Right lung (tissue), 10 donors: ENCODE data around the gene KRTAP9-4. TPM values are rescaled to one million over a fixed set of nuclear protein-coding genes. Genes with fewer than 3 reads are reported as not detected.
"Not testable (repeated sequence)": the region's sequence is repeated elsewhere in the genome, so short reads cannot be mapped to it uniquely, and the experiment has no call there.

ENCODE experiments used
- DNase-seq, 2 donors: peaks; one replicate each; pipeline ENCODE4 v3.0.0-alpha.2; 2013
- long read RNA-seq, 8 donors: transcript quantifications; one replicate each; lab custom pipeline, GENCODE V29; 2026
- polyA plus RNA-seq, 5 donors: library from polyadenylated mRNA; unstranded; fragments of 120-200 nt; gene quantifications; one replicate each; pipeline versions ENCODE4 v1.2.1 to v1.2.3, GENCODE V29; 2013; ENCODE audit warnings: inconsistent platforms in 1 of 5, low replicate concordance in 1 of 5; ENCODE audit not compliant: insufficient read length in 5 of 5, insufficient read depth in 1 of 5

KRTAP9-4 gene
- polyA plus RNA-seq, result not detected
- long read RNA-seq, donor 1, result 0 reads
- long read RNA-seq, donor 2, result 0 reads
- long read RNA-seq, donor 3, result 0 reads
- long read RNA-seq, donor 4, result 0 reads
- long read RNA-seq, donor 5, result 0 reads
- long read RNA-seq, donor 6, result 0 reads
- long read RNA-seq, donor 7, result 0 reads
- long read RNA-seq, donor 8, result 0 reads

GRCh38 chr17:41249637-41250240, at the start of gene KRTAP9-4:
Gene KRTAP9-4, plus strand, starts transcription at chr17:41249687. Its CDS starts 34 bp downstream, at chr17:41249721.
- DNase-seq, result not testable (repeated sequence)

GRCh38 chr17:41211845-41212466, 37.5 kb upstream of the KRTAP9-4 start:
- no peak for DNase-seq

DNA sequence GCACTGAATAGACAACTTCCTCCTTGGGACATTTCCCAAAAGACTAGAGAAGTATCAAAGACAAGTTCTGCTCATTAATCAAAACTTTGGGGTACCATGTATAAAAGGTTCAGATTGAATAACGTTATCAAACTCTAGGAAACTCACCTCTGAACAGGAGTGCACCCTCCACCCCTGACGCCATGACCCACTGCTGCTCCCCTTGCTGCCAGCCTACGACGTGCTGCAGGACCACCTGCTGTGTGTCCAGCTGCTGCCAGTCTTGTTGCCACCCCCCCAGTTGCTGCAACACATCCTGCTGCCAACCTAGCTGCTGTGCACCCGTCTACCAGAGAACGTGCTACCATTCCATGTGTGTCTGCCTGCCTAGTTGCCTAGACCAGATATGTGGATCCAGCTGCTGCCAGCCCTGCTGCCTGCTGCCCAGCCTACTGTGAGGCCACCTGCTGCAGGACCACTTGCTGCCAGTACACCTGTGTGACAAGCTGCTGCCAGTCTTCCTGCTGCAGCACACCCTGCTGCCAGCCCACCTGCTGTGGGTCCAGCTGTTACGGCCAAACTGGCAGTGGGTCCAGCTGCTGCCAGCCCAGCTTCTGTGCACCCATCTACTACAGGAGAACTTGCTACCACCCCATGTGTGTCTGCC, 36.8 kb upstream of the KRTAP9-4 start:
- no peak for DNase-seq

DNA sequence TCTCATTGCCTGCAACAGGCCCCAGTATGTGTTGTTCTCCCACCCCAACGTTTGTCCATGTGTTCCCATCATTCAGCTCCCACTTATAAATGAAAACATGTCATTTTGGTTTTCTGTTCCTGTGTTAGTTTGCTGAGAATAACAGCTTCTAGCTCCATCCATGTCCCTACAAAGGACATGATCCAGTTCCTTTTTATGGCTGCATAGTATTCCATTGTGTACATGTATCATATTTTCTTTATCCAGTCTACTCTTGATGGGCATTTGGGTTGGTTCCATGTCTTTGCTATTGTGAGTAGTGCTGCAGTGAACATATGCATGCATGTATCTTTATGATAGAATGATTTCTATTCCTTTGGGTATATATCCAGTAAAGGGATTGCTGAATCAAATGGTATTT, 33.8 kb upstream of the KRTAP9-4 start:
- DNase-seq, result no peak

DNA sequence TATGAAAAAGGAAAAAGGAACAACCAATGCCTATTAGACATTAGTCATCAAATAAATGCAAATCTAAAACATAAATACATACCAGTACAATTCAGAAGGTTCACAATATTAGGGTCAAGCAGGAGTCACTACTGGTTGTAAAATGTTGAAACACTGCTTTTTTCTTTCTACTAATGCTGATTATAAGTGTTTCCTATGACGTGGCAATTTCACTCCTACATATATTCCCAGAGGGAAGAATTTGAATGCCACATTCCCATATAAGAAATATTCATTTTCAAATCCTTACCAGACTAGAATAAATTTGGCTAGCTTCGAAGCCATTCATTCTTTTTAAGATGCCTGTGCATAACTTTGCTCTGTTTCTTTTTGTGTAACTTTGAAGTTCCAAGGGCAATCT, 25.7 kb upstream of the KRTAP9-4 start:
- no peak for DNase-seq

DNA sequence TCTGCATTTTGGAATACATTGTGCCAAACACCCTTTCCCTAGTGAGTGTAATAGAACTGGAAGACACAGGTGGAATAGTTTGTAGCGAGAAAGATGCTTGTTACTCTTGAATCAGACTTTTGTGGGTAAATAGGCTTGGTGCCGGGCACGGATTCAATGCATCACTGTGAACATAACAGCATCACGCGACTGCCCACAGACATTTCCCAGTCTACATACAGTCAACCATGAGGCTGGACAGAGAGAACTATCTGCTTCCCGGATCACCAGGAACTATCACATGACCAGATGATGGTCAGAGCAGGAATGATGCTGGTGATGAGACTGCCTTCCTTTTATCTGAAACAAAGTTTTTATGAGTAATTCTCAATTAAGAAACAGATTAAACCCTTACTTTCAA, 23.4 kb upstream of the KRTAP9-4 start:
- DNase-seq, result no peak

- not testable (repeated sequence) for DNase-seq
Observed at GRCh38 chr17:41226598-41227095, 22.8 kb upstream of the KRTAP9-4 start, which contains the start of gene KRTAP9-2. Gene KRTAP9-2, plus strand, starts transcription at chr17:41226648. Its CDS starts 7 bp downstream, at chr17:41226655.

DNA sequence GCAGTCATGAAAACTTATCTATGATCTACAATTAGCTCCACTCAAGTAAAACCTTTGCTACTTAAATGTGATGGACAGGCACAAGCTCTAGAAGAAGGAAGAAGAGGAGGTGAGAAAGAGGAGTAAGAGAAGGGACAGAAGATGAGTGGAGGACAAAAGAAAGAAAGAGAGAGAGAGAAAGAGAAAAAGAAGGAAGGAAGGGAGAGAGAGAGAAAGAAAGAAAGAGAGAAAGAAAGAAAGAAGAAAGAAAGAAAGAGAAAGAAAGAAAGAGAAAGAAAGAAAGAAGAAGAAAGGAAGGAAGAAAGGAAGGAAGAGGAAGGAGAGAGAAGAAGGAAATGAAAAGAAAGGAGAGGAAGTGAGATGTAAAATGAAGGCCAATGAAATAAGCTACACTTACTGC, 19.4 kb upstream of the KRTAP9-4 start:
- DNase-seq, result no peak

DNA sequence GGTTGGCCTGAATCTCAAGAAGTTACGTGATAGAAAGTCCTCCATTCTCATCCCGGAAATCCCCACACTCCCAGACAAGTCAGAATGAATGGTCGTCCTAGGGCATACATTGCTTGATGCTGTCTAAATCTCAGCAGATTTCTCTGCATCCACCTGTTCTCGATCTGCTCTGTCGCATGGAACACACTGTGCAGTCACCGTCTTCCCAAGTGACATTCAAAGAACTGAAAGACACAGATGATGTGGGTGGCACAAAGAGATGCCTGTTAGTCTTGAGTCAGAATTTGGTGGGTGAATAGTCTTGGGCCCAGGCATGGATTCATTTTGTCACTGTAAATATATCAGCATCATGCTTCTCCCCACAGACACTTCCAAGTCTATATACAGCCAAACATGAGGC, 17.8 kb upstream of the KRTAP9-4 start:
- DNase-seq, result no peak

GRCh38 chr17:41232399-41233105, 16.9 kb upstream of the KRTAP9-4 start, which contains the start of gene KRTAP9-3:
Gene KRTAP9-3, plus strand, starts transcription at chr17:41232449. Its CDS starts 53 bp downstream, at chr17:41232502.
- not testable (repeated sequence) for DNase-seq

GRCh38 chr17:41237116-41237515, 12.4 kb upstream of the KRTAP9-4 start:
- DNase-seq, result not testable (repeated sequence)

GRCh38 chr17:41237949-41238437, 11.5 kb upstream of the KRTAP9-4 start, which contains the start of gene KRTAP9-8:
Gene KRTAP9-8, plus strand, starts transcription at chr17:41237999. Its CDS starts 53 bp downstream, at chr17:41238052.
- not testable (repeated sequence) for DNase-seq

GRCh38 chr17:41246995-41247787, 2.3 kb upstream of the KRTAP9-4 start:
- not testable (repeated sequence) for DNase-seq

DNA sequence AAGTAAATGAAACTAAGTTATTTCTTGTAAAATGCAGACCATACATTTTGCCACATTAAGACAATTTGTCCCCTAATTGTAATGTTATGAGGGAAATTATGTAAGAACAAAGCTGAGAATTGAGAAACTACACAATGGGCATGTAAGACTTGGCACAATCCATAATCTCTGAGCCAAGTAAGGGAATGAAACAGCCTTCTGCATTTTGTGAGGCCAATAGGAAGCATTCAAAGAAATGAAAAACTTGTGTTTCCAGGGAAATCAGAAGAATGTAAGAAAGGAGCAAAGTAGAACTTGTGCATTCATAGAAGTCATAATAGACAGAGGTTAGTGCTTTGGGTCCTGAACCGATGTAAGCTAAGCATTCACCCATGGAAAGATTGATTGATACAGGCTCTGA, 1.8 kb downstream of the KRTAP9-4 start:
- no peak for DNase-seq

DNA sequence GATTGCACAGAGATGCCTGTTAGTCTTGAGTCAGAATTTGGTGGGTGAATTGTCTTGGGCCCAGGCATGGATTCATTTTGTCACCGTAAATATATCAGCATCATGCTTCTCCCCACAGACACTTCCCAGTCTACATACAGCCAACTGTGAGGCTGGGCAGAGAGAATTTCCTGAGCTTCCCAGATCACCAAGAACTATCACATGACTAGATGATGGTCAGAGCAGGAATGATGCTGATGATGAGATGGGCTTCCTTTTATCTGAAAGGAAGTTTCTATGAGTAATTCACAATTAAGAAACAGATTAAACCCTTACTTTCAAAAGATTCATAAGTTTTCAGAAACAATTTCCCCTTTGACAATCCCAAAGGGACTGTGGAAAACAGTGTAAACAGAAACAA, 5.4 kb downstream of the KRTAP9-4 start:
- DNase-seq, result no peak

- DNase-seq, result not testable (repeated sequence)
Observed at GRCh38 chr17:41255381-41256290, 6.1 kb downstream of the KRTAP9-4 start, which contains the start of gene KRTAP9-9. Gene KRTAP9-9, plus strand, starts transcription at chr17:41255384.

GRCh38 chr17:41256291-41256685, 6.8 kb downstream of the KRTAP9-4 start:
- DNase-seq, result no peak

DNA sequence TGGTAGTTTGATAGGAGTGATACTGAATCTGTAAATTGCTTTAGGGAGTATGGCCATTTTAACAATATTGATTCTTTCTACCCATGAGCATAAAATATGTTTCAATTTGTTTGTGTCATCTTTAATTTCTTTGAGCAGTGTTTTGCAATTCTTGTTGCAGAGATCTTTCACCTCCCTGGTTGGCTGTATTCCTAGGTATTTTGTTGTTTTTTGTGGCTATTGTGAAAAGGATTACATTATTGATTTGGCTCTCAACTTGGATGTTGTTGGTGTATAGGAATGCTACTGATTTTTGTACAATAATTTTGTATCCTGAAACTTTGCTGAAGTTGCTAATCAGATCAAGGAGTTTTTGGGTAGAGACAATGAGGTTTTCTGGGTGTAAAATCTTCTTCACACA, 8.9 kb downstream of the KRTAP9-4 start:
- no peak for DNase-seq

GRCh38 chr17:41263212-41263611, 13.7 kb downstream of the KRTAP9-4 start:
- no peak for DNase-seq
